GM12892 (cell line): ENCODE results near the gene RHAG.

Experiments used
- POLR2A ChIP-seq: IDR thresholded peaks from 2 replicates; pipeline ENCODE4 v1.6.1; 2011; ENCODE audit warnings: low read depth, low read length, control low read depth
- POLR2AphosphoS5 ChIP-seq: IDR thresholded peaks from 2 replicates; pipeline ENCODE4 v1.6.1; 2011; ENCODE audit warnings: low read depth, low read length, control low read depth
- TAF1 ChIP-seq: IDR thresholded peaks from 2 replicates; pipeline ENCODE4 v1.6.1; 2011; ENCODE audit warnings: low read depth, mild to moderate bottlenecking, control low read depth, low read length, borderline replicate concordance

- TF ChIP-seq POLR2AphosphoS5 (no peak), POLR2A (no peak), TAF1 (no peak)
These were observed 2.4 kb downstream of the RHAG start for GRCh38 chr6:49634092-49634835.
